Pons (tissue), 1 donor: Measurements from ENCODE around the gene LINGO1.

ENCODE experiments used
- DNase-seq: peaks from one replicate; pipeline ENCODE4 v3.0.0-alpha.2; 2016; ENCODE audit warnings: low spot score

LINGO1 gene

DNA sequence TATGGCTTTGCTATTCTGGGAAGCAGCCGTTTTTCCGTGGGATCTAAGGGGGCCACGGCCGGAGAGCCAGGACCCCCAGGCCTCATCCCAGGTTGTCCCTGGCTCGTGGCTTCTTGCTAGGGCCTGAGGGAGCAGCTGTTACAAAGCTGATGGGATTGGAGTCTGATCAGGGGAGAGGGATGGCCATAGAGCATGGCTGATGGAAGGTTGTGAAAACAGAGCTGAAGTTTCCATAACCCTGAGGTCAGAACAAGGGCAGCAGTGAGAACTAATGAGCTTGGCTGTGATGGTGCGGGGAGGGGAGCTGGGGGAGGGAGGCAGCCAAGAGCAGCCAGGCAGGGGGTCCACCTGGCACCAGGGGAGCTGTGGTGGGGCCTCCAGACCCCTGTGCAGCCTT is 63.0 kb downstream of the LINGO1 start:
- no peak for DNase-seq

- DNase-seq, result no peak
These were observed 63.6 kb downstream of the LINGO1 start for GRCh38 chr15:77568973-77569728.

GRCh38 chr15:77568014-77568972 is 64.4 kb downstream of the LINGO1 start:
- DNase-seq, result peak; percentile 80

DNA sequence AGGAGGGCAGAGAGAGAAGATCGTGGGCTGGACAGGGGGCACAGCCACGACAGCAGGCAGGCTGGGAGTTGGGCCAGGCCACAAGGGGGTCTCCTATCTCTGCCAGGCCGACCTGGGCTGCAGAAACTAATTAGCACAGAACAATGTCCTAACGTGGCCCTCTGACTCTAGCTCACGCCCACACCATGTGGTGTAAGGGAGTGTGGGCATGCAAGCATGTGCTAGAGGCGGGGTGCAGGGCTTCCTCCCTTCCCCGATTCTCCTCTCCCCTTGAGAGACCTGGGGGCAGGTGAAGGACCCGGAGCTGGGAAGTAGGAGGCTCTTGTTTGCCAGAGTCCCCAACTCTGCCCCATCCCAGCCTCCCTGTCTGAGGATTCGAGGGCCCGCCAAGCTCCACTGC is 65.5 kb downstream of the LINGO1 start:
- DNase-seq, result no peak

DNA sequence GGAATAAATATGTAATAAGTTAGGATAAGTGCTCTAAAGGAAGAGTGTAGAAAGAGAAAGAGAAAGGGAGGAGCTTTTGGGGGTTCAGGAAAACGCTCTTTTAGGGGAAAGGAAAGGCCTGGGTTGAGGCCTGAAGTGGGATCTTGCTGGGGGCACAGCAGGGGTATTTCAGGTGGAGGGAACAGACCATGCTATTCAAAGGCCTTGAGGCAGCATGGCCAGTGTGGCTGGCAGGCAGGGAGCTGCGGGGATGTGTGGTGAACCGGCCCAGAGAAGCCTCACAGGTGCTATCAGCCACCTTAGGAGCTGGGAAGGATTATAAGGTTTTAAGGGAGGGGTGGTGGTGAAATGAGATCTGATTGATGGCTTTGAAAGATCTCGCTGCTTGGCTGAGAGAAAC is 66.6 kb downstream of the LINGO1 start:
- DNase-seq, result no peak

GRCh38 chr15:77565378-77565915 is 67.3 kb downstream of the LINGO1 start:
- DNase-seq, result no peak

GRCh38 chr15:77564938-77565337 is 67.8 kb downstream of the LINGO1 start:
- DNase-seq, result no peak

DNA sequence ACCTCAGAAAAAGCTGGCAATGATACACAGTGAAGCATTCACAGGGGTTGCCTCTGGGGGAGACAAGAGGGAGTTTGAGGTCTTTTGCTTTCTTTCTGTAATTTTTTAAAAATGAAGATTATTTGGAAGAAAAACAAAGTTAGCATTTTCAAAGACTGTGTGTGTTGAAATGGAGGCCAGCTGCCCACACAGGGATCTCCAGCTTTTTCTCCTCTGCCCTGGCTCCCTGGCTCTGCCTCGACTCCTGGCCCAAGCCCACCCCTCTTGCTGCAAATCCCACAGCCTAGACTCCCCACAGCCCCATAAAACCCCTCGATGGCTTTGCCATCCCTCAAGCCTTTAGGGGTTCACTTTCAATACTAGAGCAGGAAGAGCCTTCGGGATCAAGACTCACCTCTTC is 68.4 kb downstream of the LINGO1 start:
- DNase-seq, result no peak

- DNase-seq, result peak; percentile 37
These were observed 69.0 kb downstream of the LINGO1 start for GRCh38 chr15:77563623-77564156.
